ENCODE data around the gene KIAA0040. TPM values are rescaled to one million over a fixed set of nuclear protein-coding genes. Genes with fewer than 3 reads are reported as not detected.

Gene KIAA0040
- polyA plus RNA-seq, 1 donor, result 16.1 TPM

- DNase-seq, result peak; percentile 70
These were observed 8.3 kb upstream of the KIAA0040 start for GRCh38 chr1:175200678-175201521.

GRCh38 chr1:175198332-175198731 is 5.8 kb upstream of the KIAA0040 start:
- no peak for DNase-seq

- no peak for DNase-seq
These were observed 5.0 kb upstream of the KIAA0040 start for GRCh38 chr1:175197531-175197930.

- DNase-seq, result no peak
These were observed 3.2 kb upstream of the KIAA0040 start for GRCh38 chr1:175195798-175196197.

GRCh38 chr1:175195281-175195680 is 2.7 kb upstream of the KIAA0040 start:
- DNase-seq, result no peak

GRCh38 chr1:175193527-175193910 is 943 bp upstream of the KIAA0040 start:
- DNase-seq, result no peak

GRCh38 chr1:175192111-175192629 is 406 bp downstream of the KIAA0040 start:
- peak; percentile 66 for DNase-seq

GRCh38 chr1:175191659-175192058 is 917 bp downstream of the KIAA0040 start:
- peak; percentile 19 for DNase-seq

GRCh38 chr1:175188936-175189335 is 3.6 kb downstream of the KIAA0040 start:
- no peak for DNase-seq

GRCh38 chr1:175186433-175187160 is 6.0 kb downstream of the KIAA0040 start:
- no peak for DNase-seq

- DNase-seq, result no peak
These were observed 6.7 kb downstream of the KIAA0040 start for GRCh38 chr1:175185903-175186302.

GRCh38 chr1:175183586-175183985 is 9.0 kb downstream of the KIAA0040 start:
- DNase-seq, result no peak

GRCh38 chr1:175182201-175182746 is 10.3 kb downstream of the KIAA0040 start:
- DNase-seq, result no peak

GRCh38 chr1:175179837-175180590 is 12.6 kb downstream of the KIAA0040 start:
- no peak for DNase-seq

- no peak for DNase-seq
These were observed 14.1 kb downstream of the KIAA0040 start for GRCh38 chr1:175178456-175178855.

- DNase-seq, result no peak
These were observed 14.5 kb downstream of the KIAA0040 start for GRCh38 chr1:175178056-175178455.

GRCh38 chr1:175176246-175176645 is 16.3 kb downstream of the KIAA0040 start:
- no peak for DNase-seq

GRCh38 chr1:175174309-175175102 is 18.1 kb downstream of the KIAA0040 start:
- no peak for DNase-seq

- DNase-seq, result no peak
These were observed 19.0 kb downstream of the KIAA0040 start for GRCh38 chr1:175173531-175173930.

- no peak for DNase-seq
These were observed 20.1 kb downstream of the KIAA0040 start for GRCh38 chr1:175172503-175172902.

- no peak for DNase-seq
These were observed 21.3 kb downstream of the KIAA0040 start for GRCh38 chr1:175171036-175171913.
